NCI-H2196 (cell line): ENCODE results near the gene ELF3.
"Not testable (repeated sequence)": the region's sequence is repeated elsewhere in the genome, so short reads cannot be mapped to it uniquely, and the experiment has no call there.

Experiments used
- DNase-seq: peaks from one replicate; lab custom pipeline; 2025; ENCODE audit not compliant: unreplicated experiment; lab: John Stamatoyannopoulos, UW

The ELF3 gene

GRCh38 chr1:202034149-202034682 lies 23.8 kb downstream of the ELF3 start:
- DNase-seq = no peak

GRCh38 chr1:202034683-202035462 lies 24.5 kb downstream of the ELF3 start:
- DNase-seq = no peak

- no peak for DNase-seq
These were observed 26.4 kb downstream of the ELF3 start for GRCh38 chr1:202036595-202037387.

- no peak for DNase-seq
These were observed 27.4 kb downstream of the ELF3 start for GRCh38 chr1:202037706-202038296.

- DNase-seq = no peak
These were observed 28.4 kb downstream of the ELF3 start for GRCh38 chr1:202038688-202039346.

- DNase-seq = peak; percentile 50
These were observed 35.3 kb downstream of the ELF3 start for GRCh38 chr1:202045705-202046104.

GRCh38 chr1:202046227-202046626 lies 35.8 kb downstream of the ELF3 start:
- peak; percentile 93 for DNase-seq

GRCh38 chr1:202046748-202047708 lies 36.6 kb downstream of the ELF3 start:
- peak; percentile 60 for DNase-seq

- no peak for DNase-seq
These were observed 37.6 kb downstream of the ELF3 start for GRCh38 chr1:202047977-202048376.

- DNase-seq = no peak
These were observed 38.7 kb downstream of the ELF3 start for GRCh38 chr1:202049129-202049528.

- DNase-seq = no peak
These were observed 43.7 kb downstream of the ELF3 start for GRCh38 chr1:202054094-202054493.

GRCh38 chr1:202054673-202055072 lies 44.3 kb downstream of the ELF3 start:
- DNase-seq = not testable (repeated sequence)

- DNase-seq = peak; percentile 99
These were observed 46.4 kb downstream of the ELF3 start for GRCh38 chr1:202056644-202057334.

GRCh38 chr1:202057335-202057704 lies 46.9 kb downstream of the ELF3 start:
- not testable (repeated sequence) for DNase-seq

GRCh38 chr1:202058001-202058908 lies 47.9 kb downstream of the ELF3 start:
- DNase-seq = no peak

- no peak for DNase-seq
These were observed 50.7 kb downstream of the ELF3 start for GRCh38 chr1:202061055-202061454.

GRCh38 chr1:202061787-202062186 lies 51.4 kb downstream of the ELF3 start:
- DNase-seq = not testable (repeated sequence)

GRCh38 chr1:202062636-202063035 lies 52.2 kb downstream of the ELF3 start:
- not testable (repeated sequence) for DNase-seq
